HUDEP-2 (cell line): ENCODE data around the gene RPL28.
"Not testable (repeated sequence)": the region's sequence is repeated elsewhere in the genome, so short reads cannot be mapped to it uniquely, and the experiment has no call there.

Experiments used
- DNase-seq, 76 experiments: peaks; one replicate each; lab custom pipeline; 2025; ENCODE audit not compliant: unreplicated experiment in 76 of 76; lab: John Stamatoyannopoulos, UW

Gene RPL28

DNA sequence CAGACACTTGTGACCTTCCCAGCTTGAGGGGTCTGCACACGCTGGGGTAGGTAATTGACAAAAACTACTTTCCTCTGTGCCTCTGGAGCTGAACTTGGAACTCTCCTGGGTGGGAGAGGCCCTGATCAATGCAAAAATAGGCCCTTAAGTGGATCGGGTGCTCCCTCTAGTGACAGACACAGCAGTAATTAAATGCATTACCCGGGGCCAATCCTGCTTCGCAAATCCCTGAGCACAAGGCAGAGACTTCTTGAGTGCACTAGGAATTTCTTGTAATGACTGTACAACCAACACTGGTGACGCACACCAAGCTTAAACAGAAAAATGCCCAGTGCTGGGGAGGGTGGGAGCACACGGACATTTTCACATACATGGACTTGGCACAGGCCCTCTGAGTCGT, 32.5 kb downstream of the RPL28 start:
- peak in 63 of 76 experiments; percentile 21 to 82 (median 54) for DNase-seq

- no peak for DNase-seq
These were observed 33.4 kb downstream of the RPL28 start for GRCh38 chr19:55419103-55419502.

DNA sequence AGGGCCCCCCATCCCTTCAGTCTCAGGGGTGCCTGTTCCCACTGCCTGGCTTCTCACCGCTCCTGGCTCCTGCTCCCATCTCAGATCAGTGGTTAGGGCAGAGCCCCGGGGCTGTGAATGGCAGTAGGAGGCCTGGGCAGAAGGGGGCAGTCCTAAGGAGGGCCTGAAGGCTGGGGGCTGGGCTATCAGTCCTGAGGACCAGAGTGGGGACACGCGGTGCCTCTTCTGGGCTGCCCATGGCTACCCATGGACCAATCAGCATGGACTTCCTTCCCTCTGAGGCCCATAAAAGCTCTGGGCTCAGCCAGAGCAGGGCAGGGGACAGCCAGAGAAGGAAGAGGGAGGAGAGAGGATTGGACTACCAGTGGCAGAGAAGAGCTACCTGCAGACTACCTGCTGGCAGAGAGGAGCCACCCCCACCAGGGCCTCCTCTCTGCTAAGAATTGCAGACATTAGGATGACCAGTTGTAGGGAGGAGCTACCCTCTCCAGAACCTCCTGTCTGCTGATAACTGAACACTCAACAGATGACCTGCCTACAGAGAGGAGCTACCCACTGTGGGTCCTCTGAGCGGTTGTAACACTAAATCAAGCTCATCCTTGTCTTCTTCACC, 34.0 kb downstream of the RPL28 start:
- no peak for DNase-seq

- not testable (repeated sequence) for DNase-seq
These were observed 35.5 kb downstream of the RPL28 start for GRCh38 chr19:55421281-55421680.

- DNase-seq = no peak
These were observed 37.7 kb downstream of the RPL28 start for GRCh38 chr19:55423225-55424005.

GRCh38 chr19:55424518-55424917, 38.8 kb downstream of the RPL28 start:
- DNase-seq = no peak

GRCh38 chr19:55426042-55426441, 40.3 kb downstream of the RPL28 start:
- no peak for DNase-seq

DNA sequence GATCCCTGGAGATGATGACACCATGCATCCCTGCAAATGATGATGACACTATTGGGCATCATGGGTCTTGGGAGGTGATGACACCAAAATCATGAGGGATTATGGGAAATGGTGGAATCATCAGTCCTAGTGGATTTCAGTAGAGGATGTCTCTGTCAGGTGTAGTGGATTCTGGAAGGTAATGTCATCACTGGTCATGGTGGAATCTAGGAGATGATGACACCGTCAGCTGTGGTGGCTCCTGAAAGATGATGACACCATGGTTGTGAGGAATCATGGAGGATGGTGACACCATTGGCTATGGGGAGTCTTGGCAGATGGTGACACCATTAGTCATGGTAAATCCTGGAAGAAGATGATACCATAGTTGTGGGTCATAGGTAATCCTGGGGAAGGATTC, 45.5 kb downstream of the RPL28 start:
- DNase-seq = no peak

DNA sequence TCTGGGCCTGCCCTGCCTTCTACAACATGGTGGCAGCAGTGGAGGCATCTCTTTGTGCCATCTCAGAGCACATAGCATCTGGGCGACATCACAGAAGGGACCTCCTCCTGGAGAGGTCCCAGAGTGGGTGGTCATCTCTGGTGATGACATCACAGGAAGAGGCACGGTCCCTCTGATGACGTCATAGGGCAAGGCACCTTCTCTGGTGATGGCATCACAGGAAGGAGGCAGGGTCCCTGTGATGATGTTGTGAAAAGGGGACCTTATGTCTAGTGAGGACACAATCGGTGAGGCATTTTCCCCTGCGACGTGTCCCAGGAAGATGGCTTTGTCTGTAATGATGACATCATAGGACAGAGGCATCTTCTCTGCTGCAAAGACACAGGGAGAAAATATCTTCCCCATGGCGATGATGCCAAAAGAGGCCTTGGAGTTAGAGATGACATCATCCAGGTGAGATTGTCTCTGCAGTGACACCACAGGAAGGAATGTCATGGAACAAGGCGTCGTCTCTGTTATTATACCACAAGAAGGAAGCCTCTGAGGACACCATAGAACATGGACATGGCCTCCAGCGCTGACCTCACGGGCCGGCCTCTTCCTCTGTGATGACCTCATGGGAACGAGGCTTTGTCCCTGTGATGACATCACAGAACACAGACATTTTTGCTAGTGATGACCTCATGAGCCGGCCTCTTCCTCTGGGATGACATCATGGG, 46.7 kb downstream of the RPL28 start:
- DNase-seq = no peak

GRCh38 chr19:55433292-55433691, 47.6 kb downstream of the RPL28 start:
- no peak for DNase-seq

- DNase-seq = no peak
These were observed 48.7 kb downstream of the RPL28 start for GRCh38 chr19:55434356-55434919.

- no peak for DNase-seq
These were observed 49.3 kb downstream of the RPL28 start for GRCh38 chr19:55435020-55435419.

GRCh38 chr19:55436847-55437246, 51.1 kb downstream of the RPL28 start:
- no peak for DNase-seq

DNA sequence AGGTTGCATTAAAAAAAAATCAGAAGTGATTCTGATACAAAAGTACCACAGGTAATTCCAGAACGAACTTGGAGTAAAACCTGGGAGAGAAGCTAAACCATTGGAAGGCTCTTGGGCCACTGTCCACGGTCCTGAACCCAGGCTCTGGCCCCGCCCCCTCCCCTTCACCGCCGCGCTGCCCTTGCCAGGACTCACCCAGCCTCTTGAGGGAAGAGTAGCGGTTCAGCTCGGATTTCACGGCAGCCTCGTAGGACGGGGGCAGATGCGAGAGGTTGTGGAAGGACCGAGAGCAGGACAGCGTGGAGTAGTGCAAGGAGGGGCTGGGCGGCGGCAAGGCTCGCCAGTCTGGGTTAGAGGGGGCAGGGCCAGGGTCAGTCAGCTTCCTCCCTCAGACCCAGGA, 51.7 kb downstream of the RPL28 start:
- peak in 53 of 76 experiments; percentile 12 to 73 (median 52) for DNase-seq

DNA sequence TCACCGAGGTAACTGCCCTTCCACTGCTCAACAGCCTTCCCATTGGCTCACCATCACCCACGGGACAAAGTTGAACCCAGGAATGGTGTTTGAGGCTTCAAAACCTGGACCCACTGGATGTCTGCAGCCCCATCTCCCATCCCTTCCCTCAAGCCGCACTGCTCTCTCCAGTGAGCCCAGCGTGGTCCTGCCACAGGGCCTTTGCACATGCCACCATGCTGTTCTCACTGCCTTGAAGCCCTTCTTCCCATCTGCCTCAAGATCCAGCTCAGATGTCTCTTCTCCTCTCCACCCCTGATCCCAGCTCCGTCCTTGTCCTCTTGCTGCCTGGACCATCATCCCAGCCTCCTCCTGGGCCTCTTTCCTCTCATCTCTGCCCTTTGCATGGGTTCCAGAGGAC, 53.3 kb downstream of the RPL28 start:
- no peak for DNase-seq

- peak in 55 of 76 experiments; percentile 15 to 88 (median 60) for DNase-seq
These were observed 54.8 kb downstream of the RPL28 start for GRCh38 chr19:55440411-55441105.

GRCh38 chr19:55441319-55441691, 55.6 kb downstream of the RPL28 start:
- peak in 20 of 76 experiments; percentile 15 to 50 (median 34) for DNase-seq

- peak in 69 of 76 experiments; percentile 21 to 88 (median 68) for DNase-seq
These were observed 56.1 kb downstream of the RPL28 start for GRCh38 chr19:55441692-55442321.

DNA sequence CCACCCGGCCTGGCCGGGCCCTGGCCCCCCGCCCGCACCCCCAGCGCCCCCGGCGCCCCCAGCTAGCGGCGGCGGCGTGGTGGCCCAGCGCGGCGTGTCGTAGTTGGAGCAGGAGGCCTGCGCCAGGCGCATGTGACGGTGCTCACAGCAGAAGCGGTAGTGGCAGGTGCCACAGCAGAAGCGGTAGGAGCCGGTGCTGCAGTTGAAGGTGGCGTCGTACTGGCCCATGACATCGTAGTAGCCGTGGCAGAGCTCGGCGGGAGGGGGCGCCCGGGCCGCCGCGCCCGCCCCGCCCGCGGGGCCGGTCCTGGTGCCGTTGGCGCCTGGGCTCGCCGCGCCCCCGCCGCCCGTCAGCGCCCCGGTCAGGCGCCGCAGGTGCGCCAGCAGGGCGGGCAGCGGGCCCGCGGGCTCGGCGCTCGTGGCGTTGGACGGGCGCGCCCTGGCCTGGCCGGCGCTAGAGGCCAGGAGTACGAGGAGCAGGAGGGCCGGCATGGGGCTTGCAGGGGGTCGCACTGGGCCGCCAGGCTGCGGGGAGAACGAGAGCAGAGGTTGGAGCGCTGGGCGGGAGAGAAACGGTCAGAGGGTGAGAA, 56.7 kb downstream of the RPL28 start:
- peak in 40 of 76 experiments; percentile 14 to 57 (median 38) for DNase-seq
